MV-4-11 (cell line): ENCODE data around the gene PHC2.
A peak's percentile ranks its signal among the peaks of the same experiment; 100 is the strongest.

ENCODE experiments used
- DNase-seq: peaks from one replicate; lab custom pipeline; 2025; lab: John Stamatoyannopoulos, UW

Gene PHC2

DNA sequence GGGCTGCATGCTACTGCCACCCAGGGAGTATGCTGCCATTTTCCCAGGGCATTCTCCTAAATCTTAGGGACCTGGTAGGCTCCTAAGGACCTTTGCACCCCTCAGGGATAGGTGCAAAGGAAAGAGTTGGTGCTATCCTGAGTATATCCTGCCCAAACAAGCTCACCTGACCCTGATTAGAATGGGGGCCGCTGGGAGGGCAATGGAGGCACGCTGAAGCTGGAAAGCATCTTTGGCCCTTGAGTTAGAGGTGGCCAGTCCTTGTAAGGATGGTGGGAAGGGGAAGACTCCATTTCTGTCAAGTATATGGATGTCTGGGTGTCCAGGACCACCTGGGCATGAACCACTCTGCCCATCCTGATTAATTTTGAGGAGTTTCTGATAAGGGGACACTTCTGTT lies 61.1 kb downstream of the PHC2 start:
- no peak for DNase-seq

DNA sequence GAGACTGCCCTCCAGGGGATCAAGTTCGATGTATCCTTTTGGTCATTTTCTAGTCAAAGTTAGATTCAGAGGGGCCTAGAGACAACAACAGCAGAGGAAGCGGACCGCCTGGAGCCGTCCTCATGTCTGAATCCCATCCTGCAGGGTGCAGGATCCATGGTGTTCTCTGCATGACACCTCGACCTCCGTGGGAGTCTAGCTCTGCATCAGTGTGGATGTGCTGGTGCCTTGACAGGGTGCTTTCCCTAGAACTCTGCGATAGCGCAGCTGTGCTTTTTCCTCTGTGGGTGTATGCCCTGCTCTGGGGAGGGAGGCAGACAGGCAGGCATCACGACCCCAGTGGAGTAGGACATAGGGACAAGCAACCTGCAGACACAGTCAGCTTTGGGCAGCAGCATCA lies 61.8 kb downstream of the PHC2 start:
- no peak for DNase-seq

DNA sequence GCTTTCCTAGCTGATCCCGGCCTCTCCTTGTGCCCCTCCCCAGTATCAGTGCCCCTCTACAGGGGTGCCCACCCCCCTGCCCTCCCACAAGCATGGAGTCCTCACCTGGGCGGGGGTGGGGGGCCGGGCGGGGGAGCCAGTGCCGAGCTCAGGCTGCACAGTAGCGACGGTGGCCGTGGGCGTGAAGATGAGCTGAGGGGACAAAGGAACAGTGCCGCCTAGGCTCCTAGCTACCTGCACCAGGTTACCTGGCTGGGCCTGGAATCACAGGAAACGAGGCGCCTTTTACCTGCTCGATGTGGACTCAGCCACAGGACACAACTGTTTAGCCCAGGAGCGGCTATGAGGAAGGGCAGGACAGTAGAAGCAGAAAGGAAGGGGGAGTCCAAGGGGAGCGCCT lies 62.5 kb downstream of the PHC2 start:
- DNase-seq: no peak

DNA sequence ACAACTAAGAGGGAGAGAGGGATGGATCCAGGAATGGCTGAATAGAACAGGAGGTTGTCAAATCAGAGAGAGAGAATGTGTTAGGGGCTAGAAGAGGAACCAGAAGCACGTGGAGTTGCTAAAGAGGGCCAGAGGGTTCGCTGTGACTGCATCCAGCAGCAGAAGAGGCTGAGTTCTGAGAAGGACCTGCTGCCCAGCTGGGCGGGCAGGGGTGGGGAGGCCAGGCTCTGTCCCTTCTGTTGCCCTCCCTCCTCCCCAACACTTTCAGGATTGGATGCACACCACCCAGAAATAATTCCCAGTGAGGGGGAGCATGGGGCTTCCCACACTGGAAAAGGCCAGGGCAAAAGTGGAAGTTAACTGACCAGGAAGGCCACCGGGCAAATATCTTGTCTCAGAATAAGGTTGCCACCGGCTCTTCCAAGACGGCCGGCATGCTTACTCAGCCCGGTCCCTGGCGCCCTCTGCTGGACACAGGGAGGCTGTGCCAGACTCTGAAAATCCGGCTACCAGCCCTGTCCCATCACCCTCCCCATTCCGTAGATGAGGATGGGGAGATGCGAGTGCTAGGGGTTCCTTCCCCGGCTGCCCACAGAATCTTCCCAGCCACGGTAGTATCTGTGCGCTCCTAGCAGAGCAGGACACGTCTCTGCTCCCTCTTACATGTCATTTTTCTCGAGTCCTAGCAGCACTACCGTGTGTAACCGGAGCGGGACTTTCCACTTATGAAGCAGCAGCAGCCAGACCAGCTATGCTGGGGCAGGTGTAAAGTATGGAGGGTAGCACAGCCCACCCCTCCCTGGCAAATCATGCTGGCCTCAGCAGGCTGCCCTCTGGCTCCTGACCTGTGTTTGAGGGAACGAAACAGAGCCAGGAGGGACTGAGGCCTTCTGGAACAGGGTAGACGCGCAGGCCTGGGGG lies 63.1 kb downstream of the PHC2 start:
- peak; percentile 60 for DNase-seq

DNA sequence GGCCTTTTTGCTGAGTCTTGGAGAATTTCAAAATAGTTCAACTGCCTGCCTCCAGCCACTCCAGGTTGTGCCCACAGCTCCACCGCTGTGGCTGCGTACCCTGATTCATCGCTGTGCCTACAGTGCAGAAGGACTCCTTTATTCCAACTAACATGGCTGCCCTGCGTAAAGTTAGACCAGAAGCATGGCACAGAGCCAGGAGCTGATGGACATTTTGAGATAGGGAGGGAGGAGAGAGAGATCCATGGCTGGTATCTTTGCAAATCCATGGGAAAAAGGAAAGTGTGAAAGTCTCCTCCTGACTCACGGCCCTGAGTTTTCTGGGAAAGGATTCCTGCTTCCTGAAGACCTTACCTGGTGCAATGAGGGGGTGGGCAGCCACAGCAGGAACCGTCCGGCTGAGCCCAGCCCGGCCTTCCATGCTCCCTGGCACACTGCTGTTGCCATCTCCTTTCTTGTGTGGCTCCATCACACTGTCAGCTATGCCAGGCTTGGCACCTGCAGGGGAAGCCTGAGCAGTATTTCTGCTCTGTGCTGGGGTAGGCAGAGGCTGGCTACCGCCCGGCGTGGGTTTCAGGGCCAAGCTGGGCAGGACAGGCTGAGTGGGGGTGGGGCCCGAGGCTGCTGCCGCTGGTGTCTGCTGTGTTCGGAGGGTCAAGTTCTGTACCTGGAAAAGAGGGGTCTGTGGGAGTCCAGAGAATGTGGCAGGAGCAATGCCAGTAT lies 64.0 kb downstream of the PHC2 start:
- no peak for DNase-seq

DNA sequence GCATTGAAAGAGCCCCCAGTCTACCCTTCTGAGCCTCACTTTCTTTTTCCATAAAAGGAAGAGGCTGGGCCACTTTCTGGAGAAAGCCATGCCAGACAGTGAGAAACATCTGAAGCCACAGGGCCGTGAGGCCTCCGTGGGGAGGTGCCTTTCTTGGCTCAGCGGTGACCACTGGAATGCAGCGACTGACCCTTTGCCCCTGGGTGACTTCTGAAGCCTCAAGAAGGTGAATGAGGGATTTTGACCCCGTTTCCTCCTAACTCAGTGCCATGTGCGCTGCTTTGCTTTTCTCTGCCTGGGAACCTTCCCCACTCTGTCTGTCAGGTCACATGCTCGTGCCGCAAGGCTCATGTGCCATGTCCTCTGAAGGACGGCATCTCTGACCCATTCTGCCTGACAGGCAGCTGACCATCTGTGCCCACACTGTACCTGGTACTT lies 65.3 kb downstream of the PHC2 start:
- DNase-seq: peak; percentile 31

DNA sequence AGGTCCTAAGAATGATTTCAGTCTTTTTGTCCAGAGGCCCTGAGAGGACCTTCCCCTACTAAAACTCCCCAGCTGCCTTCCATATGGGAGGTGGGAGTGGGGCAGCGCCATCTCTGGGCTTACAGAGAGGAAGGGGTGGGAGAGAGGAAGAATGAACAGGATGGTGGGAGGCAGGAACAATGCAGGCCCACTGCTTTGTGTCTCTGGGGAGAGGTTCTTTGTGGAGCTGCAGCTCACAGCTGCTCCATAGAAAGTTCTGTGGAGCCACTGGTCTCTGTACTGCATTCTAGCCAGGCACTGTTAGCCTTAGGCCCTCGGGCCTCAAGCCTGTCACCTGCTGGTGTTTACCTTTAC lies 66.4 kb downstream of the PHC2 start:
- no peak for DNase-seq

DNA sequence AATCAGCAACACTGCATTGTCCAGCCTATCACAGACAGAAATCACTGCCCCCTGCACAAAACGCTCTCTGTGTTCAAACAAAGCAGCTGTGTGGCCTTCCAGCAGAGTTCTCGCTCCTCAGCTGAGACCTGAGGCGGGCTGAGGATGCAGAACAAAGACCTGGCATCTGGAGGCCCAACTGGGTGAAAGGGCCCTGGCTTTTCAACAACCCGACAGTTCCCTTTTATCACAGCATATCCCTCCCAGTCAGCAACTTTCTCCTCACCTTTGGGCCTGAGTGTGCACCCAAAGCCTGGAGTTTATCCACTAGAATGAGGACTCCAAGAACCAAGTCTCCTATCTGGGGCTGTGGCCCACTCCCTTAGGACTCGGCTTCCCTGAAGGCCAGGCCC lies 67.4 kb downstream of the PHC2 start:
- DNase-seq: no peak

DNA sequence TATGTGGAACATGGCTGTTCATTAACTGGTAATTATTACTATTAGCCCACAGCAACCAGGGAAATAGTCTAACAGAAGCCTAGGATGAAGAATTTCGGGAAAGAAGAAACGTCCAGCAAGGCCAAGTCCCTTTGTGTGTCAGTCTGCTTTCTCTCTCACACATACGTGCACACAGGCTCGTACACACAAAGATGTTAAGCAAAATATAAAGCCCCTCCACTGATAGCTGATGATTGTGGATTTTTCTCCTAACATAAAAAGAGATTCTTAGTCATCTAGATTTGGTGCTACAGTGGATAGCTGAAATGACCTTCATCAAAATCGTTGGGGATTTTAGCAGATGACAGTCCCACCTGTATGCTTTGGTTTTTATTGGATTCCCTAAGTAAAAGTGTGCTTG lies 67.9 kb downstream of the PHC2 start:
- DNase-seq: no peak

DNA sequence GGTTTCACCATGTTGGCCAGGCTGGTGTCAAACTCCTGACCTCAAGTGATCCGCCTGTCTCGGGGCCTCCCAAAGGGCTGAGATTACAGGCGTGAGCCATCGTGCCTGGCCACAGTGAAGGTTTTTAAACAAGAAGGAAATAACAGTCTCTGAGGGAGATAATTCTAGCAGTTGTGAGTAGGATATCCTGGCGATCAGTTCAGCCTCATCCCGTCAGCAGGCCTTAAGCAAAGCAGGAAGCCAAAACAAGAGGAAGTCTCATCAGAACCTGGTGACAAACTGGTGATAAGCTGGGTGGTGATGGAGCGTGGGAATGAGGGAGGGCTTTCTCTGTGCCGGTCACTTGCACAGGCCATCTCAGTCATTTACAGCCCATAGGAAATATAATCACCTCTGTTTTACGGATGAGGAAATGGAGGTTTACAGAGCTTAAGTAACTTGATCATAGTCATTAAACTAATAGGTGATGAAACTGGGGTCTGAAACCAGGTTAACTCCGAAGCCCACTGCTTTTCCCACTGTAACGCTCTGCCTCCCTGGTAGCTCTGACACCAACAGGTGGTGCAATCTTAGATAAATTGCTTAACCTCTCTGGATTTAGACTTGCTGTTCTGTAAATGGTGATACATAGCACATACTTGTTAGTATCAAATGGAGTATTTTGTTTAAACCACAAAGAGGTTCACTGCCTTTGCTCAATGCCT lies 69.2 kb downstream of the PHC2 start:
- DNase-seq: peak; percentile 37

DNA sequence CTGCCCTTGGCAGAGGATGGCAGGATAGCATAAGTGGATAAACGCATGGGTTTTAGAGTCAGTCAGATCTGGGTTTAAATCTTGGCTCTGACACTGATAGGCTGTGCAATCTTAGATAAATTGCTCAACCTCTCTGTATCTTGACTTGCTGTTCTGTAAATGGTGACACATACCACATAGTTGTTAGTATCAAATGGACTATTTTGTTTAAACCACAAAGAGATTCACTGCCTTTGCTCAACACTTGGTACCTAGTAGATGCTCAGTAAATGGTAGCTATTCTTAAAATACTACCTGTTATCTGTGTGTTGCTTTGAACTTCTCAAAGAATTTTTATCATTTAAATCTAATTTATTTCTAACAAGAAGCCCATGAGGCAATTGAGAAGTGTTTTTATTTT lies 70.5 kb downstream of the PHC2 start:
- DNase-seq: no peak

DNA sequence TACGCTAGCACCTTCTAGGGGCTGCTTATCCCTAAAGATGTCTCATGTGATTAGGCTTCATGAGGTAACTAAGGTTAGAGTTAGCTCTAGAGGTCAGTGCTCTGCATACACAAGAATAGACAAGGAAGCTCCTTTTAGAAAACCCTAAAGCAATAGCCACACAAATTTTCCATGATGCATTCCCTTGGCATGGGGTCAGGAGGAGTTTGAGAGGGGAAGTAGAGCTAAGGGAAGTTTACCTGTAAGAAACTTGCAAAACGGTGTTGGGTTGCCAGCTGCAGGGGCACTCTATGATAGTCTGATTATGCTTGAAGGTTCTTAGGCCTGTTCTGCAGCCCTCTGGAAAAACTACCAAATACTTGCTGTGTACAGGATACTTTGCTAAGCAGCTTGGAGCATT lies 71.0 kb downstream of the PHC2 start:
- DNase-seq: no peak

DNA sequence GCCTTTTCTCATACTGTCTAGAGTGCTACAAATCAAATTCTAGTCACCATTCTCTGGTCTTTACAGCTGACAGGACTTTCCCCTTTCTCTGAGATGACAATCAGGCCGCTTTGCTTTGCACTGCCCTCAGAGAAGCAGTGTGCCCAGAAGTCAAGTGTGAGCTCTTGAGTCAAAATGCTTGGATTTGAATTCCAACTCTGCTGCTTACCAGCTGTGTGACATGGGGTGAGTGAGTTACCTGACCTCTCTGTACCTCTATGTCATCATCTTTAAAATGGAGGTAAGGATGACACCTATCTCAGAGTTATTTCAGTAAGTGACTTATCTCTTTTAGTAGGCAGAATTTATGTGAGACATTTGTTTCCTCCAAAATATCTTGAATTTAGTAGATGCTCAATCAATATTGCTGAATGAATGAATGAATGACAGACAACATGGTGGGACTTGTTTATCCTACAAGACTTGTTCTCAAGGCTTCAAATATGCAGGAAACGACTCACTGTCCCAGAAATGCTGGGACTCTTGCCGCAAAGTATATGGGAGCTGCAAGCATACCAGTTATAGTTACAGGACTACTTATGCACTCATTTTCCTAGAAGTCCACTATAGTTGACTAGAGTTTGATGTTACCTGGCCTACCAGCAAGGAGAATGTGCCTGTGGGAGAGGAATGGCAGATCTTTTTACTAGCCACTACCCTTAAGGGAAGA lies 71.9 kb downstream of the PHC2 start:
- no peak for DNase-seq

DNA sequence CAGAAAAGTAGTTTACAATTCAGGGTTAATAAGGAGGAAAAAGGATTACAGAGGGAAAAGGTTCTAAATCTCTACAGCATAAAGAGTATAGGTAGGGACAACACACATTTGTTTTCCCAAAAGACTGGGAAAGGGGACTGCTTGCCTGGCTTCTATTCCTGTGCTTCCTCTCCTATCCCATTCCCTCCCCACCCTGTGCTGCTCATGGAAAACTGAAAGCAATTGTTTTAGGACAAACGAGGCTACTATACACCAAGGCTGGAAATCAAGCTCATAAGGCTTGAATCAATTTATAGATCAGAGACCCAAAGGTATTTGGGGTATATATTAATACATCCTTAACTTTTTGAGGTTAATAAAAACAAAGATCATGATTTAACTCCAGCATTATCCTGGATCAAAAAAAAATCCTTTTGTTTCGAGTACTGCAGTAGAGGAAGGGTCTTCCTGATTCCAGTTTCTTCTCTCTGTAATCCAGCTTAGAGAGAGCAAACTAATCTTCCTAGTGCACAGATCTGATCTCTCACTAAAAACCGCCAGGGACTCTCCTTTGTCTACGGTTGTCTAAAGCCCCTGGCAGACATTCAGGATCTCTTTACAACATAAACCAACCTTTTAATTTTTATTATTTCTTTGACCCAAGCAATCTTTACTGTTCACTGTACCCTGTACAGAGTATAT lies 72.6 kb downstream of the PHC2 start:
- no peak for DNase-seq

DNA sequence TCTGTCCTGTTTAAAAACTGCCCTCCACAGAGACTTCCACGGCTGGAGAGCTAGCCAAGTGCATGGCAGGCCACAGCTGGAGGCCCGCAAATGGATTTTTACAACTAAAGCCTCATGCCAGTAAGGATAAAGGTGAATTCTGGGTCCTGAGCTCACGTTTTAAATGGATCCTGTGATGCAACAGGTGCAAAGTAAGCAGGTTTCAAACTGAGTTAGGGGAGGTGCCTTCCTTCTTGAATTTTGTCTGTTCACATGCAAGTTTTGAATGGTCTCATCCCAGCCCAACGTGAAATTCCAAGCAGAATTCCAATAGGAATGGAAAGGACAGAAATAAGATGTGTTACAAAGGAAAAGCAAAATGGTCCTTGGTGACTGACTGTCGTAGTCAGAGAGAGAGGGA lies 73.8 kb downstream of the PHC2 start:
- no peak for DNase-seq

DNA sequence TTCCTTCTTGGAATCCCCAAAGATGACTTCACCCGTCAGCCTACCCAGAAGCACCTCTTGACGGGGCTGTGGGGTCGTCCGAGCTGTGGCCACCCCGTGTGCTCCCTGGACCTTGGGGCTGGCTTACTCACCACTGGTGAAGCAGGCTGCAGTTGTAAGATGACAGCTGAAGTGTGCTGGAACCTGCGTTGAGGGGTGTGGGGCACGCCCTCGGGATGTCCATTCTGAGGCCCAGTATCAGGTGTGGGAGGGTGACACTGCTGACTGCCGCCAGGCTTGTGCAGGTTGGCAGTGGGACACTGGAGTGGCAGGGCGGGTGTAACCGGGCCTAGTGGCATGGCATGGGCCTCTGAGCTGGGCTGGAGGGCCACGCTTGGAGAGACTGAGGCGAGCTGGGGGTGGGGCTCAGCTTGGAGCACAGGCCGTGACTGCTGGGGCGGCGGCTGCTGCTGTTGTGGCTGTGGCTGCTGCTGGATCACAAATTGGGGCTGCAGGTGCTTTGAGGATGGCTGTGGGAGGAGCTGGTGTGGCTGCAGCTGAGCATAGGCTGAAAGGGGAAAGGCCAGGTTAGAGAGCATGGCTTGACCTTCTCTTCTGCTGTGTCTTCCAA lies 76.1 kb downstream of the PHC2 start:
- no peak for DNase-seq

DNA sequence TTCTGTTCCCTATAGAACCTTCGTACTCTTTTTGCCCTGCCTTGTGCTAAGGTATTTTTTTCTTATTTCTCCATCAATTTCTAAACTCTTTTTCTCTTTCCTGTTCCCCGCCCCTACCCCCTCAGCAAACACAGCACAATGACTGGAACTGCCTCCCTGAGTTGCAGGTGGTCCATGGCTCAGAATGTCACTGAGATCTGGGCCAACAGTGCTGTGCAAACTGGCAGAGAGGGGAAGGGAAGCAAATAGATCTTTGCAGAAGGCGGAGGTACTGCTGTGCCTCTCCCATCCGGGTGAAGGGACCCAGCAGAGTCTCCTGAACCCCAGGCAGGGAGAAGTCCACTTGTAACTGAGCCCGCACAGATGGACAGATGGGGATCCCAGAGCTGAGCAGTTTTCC lies 77.4 kb downstream of the PHC2 start:
- no peak for DNase-seq

DNA sequence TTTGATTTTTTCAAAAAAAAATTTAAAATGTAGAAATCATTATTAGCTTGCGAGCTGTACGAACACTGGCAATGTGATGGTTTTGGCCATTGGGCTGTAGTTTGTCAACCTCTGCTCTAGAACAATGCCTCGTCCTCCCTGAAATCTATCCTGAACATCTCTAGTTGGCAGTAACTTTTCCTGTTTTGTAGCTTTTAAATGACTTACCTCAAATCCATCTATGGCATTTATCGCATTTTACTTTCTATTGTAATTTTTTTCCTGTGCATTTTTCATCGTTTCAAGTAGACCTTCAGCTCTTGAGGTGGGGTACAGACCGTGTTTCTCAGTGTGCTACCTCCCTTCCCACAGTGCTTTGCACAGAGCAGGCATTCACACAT lies 79.6 kb downstream of the PHC2 start:
- DNase-seq: no peak

DNA sequence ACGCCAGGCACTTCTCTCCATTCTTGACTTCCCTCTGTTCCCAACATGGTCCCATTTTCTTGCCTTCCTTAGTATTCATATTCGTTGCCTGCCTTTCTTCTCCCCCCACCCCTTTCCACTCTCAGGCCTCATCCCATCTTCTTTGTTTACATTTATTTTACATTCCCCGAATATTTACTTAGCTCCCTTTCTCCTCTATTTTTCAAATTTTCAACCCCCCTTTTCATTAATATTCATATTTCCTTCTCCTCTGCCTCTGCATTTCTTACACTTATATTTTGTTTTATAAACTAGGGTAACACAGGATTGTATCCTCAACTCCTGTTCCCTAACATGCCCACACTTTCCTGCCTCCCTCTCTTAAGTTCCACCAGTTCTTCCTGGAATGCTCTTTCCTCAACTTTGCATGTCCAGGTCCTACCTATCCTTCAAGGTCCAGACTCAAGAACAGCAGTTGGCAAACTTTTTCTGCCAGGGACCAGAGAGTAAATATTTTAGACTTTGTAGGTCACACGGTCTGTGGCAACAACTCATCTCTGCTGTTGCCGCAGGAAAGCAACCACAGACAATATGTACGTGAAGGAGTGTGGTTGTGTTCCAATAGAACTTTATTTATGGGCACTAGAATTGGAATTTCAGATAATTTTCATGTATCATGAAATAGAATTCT lies 80.1 kb downstream of the PHC2 start:
- DNase-seq: no peak

DNA sequence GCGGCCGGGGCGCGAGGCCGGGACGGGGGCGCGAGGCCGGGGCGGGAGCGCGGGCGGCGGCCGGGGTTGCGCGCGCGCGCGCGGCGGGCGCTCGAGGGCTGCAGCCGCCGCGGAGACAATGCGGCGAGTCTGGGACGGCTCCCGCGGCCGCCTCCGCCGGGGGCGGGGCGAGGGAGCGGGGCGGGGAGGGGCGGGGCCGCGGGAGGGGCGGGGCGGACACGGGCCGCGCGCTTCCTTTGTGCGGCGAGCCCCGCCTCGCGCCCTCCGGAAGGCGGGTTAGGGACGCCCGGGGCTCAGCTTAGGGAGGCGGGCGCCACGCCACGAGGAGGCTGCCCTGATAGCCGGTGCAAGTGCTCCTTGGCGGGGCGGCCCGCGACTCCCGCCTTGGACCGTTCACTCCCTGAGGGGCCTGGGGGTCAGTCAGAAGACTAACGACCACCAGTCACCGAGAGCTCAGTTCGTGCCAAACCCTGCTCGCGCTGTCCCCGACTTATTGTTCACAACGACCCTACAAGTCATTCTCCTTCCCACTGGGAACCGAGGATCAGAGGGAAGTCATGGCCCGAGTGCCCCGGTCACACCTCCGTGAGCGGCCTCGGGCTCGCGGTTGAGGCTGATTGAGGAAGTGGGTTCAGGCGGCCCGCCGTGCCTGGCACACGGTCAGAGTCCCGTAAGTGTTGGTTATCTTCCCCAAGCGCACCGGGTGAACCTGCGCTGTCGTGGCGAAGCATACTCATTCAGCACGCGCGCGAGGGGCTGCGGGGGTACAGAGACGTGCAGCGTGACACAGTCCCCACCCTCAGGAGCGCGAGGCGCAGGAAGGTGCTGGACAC lies 80.9 kb downstream of the PHC2 start:
- DNase-seq: peak; percentile 71
